GM12873 (cell line): ENCODE data around the gene CMBL.

Experiments used
- CTCF ChIP-seq: IDR thresholded peaks from 2 replicates; pipeline ENCODE4 v1.5.1; 2012; ENCODE audit warnings: low read depth, mild to moderate bottlenecking, moderate library complexity, low read length, control low read depth; ENCODE audit not compliant: insufficient read depth; ENCODE audit errors: missing control alignments

Gene CMBL

DNA sequence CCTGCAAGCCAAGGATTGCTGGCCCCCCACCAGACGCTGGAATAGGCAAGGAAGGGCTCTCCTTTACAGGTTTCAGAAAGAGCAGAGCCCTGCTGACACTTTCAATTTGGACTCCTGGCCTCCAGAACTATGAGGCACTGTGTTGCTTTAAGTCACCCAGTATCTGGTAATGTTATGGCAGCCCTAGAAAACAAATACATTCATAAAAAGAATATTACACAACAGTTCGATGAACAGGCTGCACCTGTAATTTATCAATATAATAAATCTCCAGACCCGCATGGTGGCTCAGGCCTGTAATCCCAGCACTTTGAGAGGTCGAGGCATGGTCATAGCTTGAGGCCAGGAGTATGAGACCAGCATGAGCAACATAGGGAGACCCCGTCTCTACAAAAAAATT, 7.5 kb downstream of the CMBL start:
- no peak for TF ChIP-seq CTCF

GRCh38 chr5:10297646-10298204, 10.0 kb downstream of the CMBL start:
- no peak for TF ChIP-seq CTCF

DNA sequence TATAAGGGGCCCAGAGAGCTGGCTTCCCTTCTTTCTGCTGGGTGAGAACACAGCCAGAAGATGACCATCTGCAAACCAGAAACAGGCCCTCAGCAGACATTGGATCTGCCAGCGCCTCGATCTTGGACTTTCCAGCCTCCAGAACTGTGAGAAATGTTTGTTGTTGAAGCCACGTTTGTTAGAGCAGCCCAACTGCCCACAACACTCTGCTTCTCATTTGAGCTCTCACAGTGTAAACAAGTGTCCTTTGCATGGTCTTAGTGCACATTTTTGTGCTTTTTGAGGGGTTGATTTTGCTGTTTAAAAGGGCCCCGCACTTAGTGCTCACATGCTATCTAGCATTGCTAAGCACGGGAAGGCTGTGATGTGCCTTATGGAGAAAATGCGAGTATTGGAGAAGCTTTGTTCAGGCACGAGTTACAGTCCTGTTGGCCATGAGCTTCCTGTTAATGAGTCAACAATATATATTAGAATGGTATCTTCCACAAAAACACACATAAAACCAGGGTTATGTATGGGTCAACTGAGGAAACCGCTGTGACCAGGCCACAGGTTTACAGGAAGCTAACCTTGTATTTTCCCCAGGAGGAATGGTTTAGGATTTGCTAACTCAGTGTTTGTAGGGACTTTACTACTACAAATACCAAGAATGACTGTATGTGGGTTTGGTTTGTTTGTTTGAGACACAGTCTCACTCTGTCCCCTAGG, 11.9 kb downstream of the CMBL start:
- no peak for TF ChIP-seq CTCF

DNA sequence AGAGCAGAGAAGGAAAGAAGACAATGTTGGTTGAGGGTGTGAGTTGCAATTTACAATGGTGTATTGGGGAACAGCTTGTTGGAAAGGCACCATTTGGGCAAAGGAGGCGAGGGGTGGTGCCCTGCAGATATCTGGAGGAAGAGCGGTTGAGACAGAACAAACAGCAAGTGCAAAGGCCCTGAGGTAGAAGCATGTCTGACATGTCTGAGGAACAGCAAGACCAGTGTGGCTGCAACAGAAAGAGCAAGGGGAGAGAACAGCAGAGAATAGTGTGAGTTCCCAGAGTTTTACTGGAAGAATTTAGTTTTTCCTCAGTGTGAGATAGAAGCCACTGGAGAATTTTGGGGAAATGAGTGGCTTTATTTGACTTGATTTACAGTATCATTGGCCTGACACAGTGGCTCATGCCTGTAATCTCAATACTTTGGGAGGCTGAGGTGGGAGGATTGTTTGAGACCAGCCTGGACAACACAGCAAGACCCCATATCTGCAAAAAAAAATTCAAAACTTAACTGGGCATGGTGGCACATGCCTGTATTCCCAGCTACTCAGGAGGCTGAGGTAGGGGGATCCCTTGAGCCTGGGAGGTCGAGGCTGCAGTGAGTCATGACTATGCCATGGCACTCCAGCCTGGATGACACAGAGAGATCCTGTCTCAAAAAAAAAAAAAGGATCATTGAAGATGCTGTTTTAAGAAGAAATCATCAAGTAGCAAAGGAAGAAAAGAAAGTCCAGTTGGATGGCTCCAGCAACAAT, 13.6 kb downstream of the CMBL start:
- TF ChIP-seq CTCF: no peak

DNA sequence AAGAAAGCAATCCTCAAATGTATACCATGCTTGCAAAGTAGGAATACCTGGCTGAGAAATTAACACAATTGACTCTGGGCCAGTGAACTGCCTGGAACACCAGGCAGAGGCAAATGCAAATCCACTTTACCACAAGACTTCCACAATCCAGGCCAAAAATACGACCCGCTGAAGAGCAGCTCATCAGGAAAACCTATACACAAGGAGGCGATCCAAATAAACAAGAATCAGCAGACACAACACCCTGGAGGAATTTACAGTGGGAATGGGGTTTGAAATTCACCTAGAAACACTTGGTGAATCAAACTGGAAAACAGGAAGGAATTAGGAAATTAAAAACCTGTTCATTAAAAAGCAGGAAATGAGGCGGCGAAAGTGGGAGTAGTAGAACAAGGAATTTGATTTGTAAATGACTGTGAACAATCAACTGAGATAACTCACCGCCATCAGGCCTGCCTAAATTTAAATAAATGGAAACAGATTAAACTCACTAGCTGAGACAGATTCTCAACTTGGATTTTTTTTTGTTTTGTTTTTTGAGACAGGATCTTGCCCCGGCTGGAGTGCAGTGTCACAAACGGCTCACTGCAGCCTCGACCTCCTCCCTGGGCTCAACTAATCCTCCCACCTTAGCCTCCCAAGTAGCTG, 15.9 kb downstream of the CMBL start:
- no peak for TF ChIP-seq CTCF

DNA sequence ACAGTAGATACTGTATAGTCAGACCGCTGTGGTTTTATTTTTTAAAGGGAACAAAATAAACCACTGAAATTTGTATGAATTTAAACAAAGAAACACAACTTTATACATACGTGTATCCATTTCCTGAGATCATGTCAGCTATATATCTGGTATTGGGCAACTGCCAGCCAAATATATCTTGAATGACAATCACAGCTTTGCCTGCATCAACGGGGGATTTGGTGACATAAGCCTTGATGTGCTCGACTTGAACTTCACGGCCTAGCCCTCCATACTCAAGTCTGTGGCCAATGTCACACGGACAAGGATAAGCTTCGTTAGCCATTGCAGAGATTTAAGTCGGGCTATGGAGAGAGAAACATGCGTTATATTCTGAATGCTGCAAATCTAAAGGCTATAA, 17.3 kb downstream of the CMBL start:
- TF ChIP-seq CTCF: no peak

- TF ChIP-seq CTCF: no peak
Measured at GRCh38 chr5:10289991-10290390, 17.7 kb downstream of the CMBL start.
